ENCODE data around the gene PHF23.

The PHF23 gene

DNA sequence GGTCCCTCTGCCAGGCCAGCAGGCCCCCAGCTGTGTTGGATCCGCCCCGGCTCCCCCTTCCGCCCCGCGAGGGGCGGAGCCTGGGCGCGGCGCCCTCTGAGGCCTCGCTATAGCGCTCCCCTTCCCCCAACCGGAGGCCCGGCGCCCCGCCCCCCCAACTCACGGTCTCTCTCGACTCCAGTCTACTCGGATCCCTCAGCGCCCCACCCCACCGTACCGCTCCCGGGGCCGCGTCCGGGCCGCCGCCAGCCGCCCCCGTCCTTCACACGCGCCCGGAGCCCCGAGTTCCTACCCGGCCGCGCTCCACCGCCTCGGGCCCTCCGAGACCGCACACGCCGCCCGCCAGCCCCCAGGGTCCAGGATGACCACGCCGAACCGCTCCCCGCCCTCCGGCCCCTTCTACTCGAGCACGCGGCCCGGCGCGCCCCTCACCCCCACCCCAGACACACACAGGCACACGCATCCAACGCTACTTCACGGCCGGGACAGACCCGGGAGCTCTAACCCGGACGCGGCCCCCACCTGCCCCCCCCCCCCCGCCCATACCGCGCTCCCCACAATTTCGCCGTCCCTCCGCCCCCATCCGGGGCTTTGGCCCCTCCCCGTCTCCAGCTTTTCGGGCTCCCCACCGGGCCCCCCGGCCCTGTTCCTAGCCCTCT is 1.4 kb downstream of the PHF23 start:
- peak; percentile 83 for DNase-seq

DNA sequence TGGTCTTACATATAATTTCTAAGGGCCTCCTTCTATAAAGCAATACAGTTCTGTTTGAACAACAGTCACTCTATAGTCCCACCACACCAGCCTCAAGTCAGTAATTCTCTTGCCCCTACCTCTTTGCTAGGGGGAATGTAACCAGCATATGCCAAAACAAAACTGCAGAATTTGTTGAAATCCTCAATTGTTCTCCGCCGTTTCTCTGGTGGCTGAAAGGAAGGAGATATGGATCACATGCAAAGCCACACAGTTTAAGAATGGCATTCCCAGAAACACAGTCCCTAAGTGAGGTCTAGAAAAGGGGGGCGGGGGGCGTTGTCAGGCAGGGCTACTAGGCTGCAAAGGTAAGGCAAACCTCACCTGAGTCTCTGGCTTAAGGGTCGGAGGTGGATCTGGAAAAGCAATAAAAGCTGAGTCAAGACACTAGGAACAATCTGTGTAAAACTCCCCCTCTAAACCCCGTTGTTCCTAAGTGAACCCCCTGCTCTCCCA is 1.9 kb downstream of the PHF23 start:
- no peak for DNase-seq

DNA sequence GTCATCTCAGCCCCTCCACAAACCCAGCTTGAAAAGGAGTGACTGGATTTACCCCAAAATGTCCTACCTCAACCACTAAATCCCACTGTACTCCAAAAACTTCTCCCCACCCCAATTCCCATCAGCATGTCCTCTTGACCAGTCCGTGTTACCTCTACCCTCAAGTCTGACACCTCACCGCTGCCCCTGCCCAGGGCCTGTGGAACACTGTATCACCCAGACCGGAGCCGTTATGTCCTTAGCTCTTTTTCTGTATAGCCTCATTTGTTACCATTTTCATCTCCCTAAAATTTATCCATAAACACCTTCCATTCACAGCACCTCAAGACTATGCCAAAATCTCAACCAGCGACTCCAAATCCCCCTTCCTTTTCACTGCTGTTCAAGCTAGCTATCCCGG is 2.4 kb downstream of the PHF23 start:
- no peak for DNase-seq

DNA sequence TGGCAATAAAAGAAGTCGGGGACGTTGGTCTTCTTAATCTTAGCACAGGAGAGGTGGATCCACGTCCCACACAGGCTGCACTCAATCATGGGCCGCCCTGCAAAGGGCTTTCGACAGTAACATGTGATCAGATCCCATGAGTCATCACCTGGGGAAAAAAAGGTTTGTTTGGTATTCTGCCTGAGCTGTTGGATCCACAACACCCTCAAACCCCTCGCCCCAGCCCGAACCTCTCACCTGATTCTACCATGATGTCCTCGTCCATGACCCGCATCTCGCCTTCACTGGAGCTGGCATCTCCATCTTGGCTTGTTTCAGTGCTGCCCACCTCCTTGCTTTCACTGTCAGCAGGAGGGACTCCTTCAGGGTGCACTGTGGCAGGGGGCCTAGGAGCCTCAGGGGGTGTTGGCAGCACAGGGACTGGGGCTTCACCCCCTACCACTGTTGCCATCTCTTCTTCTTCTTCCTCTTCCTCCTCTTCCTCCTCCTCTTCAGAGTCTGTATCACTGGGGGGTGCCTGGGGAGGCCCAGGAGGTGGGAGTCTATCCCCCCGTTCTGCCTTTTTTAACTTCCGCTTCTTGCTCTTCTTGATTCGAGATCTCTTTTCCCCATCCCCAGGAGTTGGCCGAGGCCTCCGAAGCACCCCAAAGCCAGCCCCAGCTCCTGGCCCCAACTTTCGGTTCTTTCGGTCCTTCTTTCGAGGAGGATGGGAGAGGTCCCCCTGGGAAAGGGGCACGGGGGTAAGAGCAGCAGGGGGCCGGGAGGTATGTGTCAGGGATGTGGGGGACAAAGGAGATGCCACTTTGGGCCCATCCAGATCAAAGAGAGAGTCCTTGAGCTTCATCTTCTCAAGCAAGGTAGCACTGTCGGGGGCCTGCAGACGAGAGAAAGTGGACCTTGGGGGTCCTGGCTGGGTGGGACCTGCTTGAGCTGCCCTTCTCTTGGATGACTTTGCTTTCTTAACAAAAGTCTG is 3.3 kb downstream of the PHF23 start:
- DNase-seq: peak; percentile 22

DNA sequence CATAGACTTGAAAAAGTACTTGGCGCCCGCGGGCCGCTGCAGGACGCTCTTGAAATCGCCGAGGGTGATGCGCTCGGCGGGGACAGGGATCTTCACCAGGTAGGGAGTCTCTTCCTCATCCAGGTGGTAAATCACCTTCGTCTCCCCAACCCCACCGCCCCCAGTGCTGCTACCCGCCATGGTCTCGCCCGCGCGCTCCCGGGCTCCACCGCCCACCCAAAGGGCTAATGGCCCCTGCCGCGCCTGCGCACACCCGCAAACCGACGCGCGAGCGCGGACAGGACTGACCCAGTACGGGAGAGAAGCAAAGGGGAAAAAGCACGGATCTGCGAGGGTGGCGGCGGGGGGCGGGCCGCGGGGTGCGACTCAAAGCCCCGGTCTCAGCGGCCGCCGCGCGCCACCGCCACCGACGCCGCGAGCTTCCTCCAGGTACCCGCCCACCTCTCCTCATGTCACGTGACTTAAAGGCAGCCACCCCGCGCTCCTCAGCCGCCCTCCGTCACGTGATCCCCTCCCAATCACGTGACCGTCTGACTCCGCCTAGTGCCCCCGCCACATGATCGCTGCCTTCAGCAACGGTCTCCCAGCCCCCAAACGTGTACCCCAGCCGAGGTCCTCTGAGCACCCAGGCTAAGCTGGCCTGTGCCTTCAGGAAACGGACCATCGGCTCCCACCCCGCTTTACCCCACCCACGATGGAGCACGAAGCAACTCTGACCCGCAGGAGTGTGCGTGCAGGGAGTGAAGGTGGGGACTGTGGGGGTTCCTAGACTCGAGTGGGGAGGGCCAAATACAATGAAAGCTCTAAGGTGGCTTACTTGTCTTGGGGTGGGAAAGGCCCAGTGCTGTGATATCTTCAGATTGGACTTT is 4.9 kb downstream of the PHF23 start, which contains the start of gene DVL2:
TSS of gene DVL2 (minus strand) at position 435 of the 869 bp plus-strand sequence. CDS start at position 180, 255 bp downstream.
- peak; percentile 94 for DNase-seq

DNA sequence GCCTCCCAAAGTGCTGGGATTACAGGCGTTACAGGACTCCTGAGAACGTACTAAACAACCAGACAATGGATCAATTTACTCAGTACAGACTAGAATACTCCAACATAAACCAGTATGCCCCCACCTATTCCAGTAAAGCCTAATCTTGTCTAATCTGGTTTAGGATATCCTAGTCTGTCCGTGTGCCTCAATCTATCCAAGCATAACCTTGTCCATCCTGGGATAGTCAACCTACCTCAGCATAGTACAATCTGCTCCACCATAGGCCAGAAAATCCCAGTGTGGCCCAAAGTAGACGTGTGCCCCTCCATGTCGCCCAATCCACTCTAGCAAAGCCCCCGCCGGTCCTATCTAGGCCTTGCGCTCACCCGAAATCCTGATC is 5.6 kb downstream of the PHF23 start:
- no peak for DNase-seq

DNA sequence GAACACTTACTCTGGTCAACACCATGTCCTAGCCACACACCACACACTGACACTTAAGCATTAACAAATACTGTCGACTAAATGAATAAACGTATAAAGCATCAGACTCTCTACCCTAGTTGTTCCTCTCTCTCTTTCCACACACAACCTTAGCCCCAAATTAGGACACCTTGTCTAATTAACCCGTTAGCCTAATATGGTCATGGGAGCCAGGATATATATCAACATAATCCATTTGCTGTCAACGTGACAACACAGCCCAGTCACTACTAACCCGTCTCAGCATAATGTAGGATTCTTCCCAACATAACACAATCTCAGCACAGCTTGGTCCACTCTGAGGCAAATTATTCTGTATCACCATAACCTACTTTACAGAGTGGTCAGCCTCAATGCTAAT is 7.1 kb downstream of the PHF23 start:
- no peak for DNase-seq

DNA sequence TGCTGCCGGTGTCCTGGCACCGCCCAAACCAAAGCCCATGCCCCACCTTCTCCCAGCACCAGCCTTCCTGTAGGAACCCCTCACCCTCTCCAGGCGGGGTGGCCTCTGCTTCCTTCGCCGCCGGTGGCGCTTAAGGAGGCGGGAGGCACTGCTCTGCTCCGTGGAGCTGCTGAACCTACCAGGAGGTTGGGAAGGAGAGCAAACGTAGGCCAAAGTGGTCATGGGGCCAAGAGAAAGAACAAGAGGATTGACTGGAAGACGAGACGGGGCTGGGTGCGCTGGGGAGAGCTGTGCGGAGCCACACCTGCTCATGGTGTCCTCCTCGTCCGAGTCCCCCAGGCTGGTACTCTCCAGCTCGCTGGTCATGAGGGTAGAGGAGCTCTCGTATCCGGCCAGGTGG is 9.8 kb downstream of the PHF23 start:
- DNase-seq: no peak

DNA sequence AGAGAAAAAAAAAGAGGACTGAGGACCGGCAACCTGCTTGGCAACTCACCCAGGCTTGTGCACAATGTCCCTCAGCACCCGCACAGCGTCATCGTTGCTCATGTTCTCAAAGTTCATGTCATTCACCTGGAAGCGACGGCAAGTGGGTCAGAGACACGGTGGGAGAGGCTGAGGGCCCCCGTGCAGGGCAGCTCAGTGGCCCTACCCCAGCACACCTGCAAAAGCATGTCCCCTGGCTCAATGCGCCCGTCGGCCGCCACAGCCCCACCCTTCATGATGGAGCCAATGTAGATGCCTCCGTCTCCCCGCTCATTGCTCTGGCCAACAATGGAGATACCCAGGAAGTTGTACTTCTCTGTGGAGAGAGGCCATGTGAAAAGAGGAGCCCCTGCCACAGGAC is 10.3 kb downstream of the PHF23 start:
- no peak for DNase-seq

DNA sequence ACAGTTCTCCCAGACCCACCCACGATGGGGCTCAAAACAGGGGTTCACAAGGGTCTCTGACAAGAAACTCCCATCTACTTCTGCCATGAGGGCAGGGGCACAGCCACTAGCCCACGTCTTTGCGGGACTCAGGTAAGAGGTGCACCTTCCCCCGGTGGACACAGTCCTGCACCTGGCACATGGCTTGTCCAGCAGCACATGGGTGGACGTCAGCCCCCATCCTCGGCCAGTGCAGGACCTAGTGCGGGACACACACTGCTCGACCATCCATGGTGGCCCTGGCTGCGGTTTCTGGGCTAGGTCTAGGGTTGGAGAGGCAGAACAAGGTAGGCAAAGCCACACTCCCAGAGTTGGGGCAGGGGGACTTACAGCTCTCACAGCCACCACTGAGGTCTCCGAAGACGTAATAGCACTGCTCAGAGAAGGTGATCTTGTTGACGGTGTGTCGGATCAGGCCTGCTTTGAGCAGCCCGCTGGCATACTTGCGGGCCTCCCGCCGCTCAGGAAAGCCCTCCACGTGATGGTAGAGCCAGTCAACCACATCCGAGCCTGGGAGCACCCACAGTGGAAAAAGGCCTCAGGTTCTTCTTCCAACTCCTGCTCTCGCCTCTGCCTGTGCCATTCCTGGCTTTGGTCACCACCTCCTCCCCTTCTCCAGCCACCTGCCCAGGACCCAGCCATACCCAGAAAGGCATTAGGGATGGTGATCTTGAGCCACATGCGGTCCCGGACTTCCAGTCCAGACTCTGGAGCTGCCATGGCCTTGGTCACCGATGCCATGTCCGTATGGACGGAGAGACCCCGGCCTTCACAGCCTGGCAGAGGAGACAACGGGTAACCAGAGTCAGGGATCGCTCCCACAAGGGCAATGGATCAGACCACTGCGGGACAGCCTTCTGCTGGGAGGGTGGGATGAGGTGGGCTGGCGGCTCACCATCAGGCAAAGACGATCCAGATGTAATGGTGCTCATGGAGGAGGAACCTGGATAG is 12.2 kb downstream of the PHF23 start:
- DNase-seq: no peak

DNA sequence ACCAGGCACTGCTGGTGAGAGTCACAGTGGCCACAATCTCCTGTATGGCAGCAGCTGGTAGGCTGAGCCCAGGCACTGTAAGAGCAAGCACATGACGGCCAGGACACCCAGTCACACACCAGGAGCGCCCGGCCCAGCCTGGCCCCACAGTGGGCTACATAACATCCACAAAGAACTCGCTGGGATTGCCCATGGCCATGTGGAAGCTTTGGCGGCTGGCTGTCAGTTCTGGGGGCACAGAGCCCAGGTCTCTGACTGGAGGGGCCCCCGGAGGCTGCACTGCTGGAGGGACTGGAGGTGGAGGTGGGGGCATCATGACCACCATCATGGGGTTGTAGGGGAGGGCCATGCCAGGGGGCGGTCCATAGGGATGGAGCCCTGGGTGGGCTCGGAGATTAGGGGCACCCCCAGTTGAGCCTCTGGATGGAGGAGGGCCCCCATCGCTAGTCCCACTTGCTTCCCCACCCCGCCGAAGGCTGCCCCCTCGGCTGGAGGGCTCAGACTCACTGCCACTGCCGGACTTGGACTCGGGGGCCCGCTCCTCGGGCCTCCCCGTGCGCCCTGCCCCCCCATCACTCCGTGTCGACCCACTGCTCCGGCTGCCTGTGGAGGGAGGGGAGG is 13.4 kb downstream of the PHF23 start:
- DNase-seq: no peak

DNA sequence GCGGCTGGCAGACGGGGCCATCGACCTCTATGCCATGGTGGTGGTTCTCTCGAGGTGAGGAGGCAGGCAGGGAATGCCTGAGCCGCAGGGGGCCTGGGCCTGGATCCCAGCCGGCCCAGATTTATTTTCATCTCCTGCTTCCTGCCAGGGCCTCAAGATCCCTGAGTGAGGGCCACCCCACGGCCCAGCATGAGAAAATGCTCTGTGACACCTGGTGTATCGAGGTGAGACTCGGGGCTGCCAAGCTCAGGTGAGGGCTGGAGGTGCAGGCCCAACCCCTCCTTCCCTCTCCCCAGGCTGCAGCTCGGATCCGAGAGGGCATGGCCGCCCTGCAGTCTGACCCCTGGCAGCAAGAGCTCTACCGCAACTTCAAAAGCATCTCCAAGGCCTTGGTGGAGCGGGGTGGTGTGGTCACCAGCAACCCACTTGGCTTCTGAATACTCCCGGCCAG is 14.6 kb downstream of the PHF23 start:
- no peak for DNase-seq

DNA sequence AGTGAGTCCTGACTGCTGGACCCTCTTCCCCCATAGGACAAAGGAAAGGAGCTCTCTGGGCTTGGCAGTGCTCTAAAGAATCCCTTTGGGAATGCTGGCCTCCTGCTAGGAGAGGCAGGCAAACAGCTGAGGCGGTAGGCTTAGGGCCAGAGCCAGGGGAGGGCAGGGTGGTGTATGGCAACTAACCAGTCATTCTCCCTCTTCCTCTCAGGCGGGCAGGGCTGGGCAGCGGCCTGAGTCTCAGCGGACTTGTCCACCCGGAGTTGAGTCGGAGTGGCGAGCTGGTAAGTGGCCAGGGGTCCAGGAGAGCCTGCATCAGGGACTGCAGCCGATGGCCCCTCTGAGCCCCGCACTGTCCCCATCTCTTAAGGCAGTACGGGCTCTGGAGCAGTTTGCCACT is 15.1 kb downstream of the PHF23 start:
- no peak for DNase-seq

DNA sequence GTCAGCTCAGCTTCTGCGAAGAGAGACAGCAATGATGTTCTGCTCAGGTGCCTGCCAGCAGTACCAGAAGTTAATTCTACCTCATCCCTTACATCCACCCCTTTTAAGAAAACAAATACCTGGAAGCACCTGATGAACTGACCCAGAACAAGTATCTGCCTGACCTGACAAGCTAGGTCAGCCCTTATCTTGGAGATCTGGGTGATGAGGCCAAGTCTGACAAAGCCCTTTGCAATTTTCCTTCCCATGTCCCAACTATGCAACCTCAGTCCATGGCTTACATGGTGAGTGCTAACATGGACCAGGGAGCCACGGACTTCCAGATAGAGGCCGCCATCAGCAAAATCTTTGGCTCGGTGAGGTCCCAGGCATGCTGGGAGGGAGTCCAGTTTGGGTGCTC is 15.9 kb downstream of the PHF23 start:
- DNase-seq: no peak

DNA sequence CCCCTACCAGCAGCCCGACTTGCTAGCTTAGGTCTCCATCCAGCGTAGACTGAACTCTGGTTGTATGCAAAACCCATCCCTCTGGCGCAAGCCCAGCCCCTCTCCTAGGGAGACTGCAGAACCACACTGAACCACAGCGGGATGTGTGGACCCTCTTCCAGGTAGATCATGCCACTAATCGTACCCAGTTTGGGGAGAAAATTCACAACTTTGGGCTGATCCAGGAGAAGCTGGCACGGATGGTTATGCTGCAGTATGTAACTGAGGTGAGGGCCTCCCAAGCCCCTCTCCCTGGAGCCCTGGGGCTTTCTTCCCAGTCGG is 16.3 kb downstream of the PHF23 start:
- DNase-seq: no peak

DNA sequence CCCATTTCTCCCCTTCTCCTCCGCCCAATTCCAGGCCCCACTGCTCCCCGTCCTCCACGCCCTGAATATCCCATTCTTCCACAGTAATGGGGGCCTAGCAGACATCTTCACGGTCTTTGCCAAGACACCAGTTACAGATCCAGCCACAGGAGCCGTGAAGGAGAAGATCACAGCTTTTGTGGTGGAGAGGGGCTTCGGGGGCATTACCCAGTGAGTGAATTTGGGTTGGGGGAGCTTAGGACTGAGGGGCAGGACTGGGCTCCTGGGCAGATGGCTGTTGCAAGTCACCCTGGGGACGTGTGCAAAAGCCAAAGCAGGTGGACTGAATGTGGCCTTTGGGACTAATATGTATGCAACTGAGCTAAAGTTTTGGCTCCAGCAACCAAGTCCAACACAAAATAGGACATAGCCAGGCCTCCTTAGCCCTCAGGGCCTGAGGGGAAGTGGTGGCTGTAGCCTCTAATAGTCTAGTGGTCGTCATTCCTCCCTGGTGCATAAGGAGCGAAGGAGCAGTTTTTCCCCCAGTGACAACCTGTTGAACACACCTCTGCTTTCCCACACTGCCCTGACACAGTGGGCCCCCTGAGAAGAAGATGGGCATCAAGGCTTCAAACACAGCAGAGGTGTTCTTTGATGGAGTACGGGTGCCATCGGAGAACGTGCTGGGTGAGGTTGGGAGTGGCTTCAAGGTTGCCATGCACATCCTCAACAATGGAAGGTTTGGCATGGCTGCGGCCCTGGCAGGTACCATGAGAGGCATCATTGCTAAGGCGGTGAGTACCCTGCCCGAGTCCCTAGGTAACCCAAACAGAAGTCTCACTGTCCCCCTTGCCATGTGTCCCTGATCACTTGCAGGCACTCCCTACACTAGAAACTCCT is 16.9 kb downstream of the PHF23 start:
- DNase-seq: no peak

DNA sequence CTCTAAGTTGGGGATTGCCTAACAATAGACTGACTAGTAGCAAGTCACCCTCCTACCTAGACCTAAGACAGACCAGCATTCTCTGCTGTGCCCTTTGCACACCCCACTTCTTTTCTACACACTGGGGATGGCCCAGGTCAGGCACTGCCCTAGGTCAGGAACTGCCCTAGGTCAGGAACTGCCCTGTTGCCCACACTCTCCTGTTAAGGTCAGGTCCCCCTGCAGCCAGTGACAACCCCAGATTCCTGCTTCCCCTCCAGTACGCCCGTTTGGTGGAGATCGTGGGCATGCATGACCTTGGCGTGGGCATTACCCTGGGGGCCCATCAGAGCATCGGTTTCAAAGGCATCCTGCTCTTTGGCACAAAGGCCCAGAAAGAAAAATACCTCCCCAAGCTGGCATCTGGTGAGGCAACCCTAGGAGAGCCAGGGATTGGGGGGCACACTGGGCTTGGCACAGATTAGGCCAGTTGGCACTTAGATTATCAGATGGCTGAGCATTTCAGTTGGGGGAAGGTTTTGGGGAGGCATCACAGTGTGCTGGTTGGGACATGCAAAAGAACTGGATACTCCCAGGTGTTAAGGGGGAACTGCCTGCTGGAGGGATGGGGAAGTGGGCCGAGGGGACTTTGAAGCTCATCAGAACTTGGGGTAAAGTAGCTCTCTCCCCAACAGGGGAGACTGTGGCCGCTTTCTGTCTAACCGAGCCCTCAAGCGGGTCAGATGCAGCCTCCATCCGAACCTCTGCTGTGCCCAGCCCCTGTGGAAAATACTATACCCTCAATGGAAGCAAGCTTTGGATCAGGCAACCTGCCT is 17.8 kb downstream of the PHF23 start:
- no peak for DNase-seq

DNA sequence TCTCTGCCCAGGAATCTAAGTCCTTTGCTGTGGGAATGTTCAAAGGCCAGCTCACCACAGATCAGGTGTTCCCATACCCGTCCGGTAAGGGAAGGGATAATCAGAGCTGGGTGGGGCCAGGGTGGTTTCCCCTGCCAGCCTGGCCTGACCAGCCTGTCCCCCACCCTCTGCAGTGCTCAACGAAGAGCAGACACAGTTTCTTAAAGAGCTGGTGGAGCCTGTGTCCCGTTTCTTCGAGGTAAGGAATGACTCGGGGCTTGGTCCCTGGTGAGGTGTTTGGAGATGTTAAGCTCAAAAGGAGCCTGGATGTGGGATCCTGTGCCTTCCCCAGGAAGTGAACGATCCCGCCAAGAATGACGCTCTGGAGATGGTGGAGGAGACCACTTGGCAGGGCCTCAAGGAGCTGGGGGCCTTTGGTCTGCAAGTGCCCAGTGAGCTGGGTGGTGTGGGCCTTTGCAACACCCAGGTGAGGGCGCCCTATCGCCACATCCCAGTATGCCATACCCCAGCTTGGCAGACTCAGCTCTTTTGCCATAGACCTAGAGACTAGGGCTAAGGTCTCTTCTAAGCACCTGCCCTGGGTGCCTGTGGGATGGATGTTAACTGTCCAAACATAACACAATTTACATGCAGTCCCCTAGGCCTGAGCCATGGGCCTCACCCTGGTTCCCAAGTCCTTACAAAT is 18.5 kb downstream of the PHF23 start:
- DNase-seq: peak; percentile 65

Measured in activated naive CD4-positive, alpha-beta T cell treated with Interleukin-2 at 50 U/mL for 16 hours (primary cell).